Mesendoderm (in vitro differentiated cells): ENCODE results near the gene IL11RA.
A peak's percentile ranks its signal among the peaks of the same experiment; 100 is the strongest.

Experiments used
- DNase-seq: peaks from one replicate; pipeline ENCODE4 v3.0.0; 2013
- H2AK5ac ChIP-seq: 2 replicates; pipeline ENCODE4 v1.6.1; 2013; ENCODE audit warnings: low read length, inconsistent platforms
- H2BK120ac ChIP-seq: 2 replicates; pipeline ENCODE4 v1.6.1; 2013; ENCODE audit warnings: low read depth, mild to moderate bottlenecking, low read length, moderate library complexity, mixed read lengths
- H2BK15ac ChIP-seq: replicated peaks from 2 replicates; pipeline ENCODE4 v1.6.1; 2013; ENCODE audit warnings: low read depth, mild to moderate bottlenecking, moderate library complexity
- H2BK5ac ChIP-seq: 2 replicates; pipeline ENCODE4 v1.6.1; 2013; ENCODE audit warnings: low read length, inconsistent platforms
- H3K18ac ChIP-seq: 2 replicates; pipeline ENCODE4 v1.6.1; 2013; ENCODE audit warnings: mild to moderate bottlenecking, low read length, mixed read lengths
- H3K23ac ChIP-seq: one replicate; pipeline ENCODE4 v1.6.1; 2013; ENCODE audit warnings: low read length
- H3K27ac ChIP-seq: 2 replicates; pipeline ENCODE4 v1.5.1; 2013; ENCODE audit warnings: low read depth, mild to moderate bottlenecking, inconsistent platforms, low read length, moderate library complexity
- H3K27me3 ChIP-seq: 2 replicates; pipeline ENCODE4 v1.6.1; 2013; ENCODE audit warnings: low read length, control low read depth, mild to moderate bottlenecking, inconsistent platforms; ENCODE audit not compliant: insufficient read depth, poor library complexity
- H3K36me3 ChIP-seq: 2 replicates; pipeline ENCODE4 v1.6.1; 2013; ENCODE audit warnings: low read length, inconsistent platforms; ENCODE audit not compliant: control insufficient read depth, insufficient read depth
- H3K4ac ChIP-seq: one replicate; pipeline ENCODE4 v1.6.1; 2013; ENCODE audit warnings: low read depth, mild to moderate bottlenecking, low read length, moderate library complexity
- H3K4me1 ChIP-seq: 2 replicates; pipeline ENCODE4 v1.6.1; 2013; ENCODE audit warnings: low read depth, low read length, inconsistent platforms; ENCODE audit not compliant: control insufficient read depth
- H3K4me2 ChIP-seq: 2 replicates; pipeline ENCODE4 v1.6.1; 2013; ENCODE audit warnings: low read length
- H3K4me3 ChIP-seq: 2 replicates; pipeline ENCODE4 v1.5.1; 2013; ENCODE audit warnings: mild to moderate bottlenecking, low read length
- H3K56ac ChIP-seq: one replicate; pipeline ENCODE4 v1.6.1; 2013; ENCODE audit warnings: low read length
- H3K79me1 ChIP-seq: 2 replicates; pipeline ENCODE4 v1.6.1; 2013; ENCODE audit warnings: low read length, inconsistent platforms
- H3K79me2 ChIP-seq: 2 replicates; pipeline ENCODE4 v1.6.1; 2013; ENCODE audit warnings: mild to moderate bottlenecking, low read length; ENCODE audit not compliant: control insufficient read depth, insufficient read depth
- H3K9ac ChIP-seq: 2 replicates; pipeline ENCODE4 v1.6.1; 2013; ENCODE audit warnings: low read length, inconsistent platforms
- H4K5ac ChIP-seq: one replicate; pipeline ENCODE4 v1.6.1; 2013; ENCODE audit warnings: low read length
- H4K8ac ChIP-seq: one replicate; pipeline ENCODE4 v1.6.1; 2013; ENCODE audit warnings: low read depth, mild to moderate bottlenecking, control low read depth, low read length, moderate library complexity
- WGBS: extraction: QIAGEN DNeasy Blood & Tissue Kit; methylation state at CpG from one replicate; pipeline ENCODE4 v1.1.7; 2013; ENCODE audit warnings: low lambda C conversion rate, missing lambda C conversion rate; ENCODE audit not compliant: insufficient coverage; ENCODE audit errors: extremely low coverage; 5-methylcytosine and 5-hydroxymethylcytosine counted together

Gene IL11RA

DNA sequence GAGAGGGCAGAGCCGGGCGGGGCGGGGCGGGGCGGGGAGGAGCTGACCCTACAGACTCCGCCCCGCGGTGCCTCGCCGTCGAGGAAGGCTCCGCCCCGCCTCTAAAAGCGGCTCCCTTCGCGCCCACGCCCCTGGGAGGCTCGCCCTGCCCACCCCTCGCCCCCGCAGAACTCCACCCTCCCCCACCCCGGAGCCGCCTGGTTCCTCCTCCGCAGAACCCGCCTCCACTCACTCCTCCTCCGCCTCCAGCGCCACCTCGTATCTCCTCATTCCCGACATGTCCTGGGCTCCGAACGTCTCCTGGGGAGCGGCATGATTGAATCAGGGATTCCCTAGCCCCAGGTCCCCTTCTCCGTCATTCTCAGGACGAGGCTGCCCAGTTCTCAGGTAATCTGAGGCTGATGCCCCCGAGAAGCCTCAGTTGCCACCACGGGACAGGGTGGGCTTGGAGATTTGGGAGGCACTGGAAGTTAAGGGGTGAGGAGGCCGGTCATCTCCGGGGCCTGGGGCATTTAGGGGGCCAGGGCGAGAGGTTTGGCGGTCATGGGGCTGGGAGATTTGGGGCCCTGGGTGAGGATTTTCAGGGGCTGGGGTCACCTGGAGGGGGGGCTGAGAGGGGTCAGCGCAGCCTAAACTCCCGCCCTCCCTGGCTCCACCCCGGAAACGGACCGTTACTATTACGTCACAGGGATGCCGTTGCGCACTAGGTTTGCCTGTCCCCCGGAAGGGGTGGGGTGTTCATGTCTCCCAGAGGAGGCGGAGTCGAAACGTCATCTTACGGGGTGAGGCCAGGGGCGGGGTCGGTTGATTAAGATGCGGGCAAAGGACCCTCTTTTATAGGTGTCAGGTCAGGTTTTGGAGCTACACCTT lies 13.6 kb downstream of the IL11RA start:
- peak; percentile 97 for DNase-seq
- WGBS: no CpG with 5 or more reads among the region's 55 CpGs
- no peak overlapping the region for H2BK120ac ChIP-seq
- peak overlapping the region; percentile 78 for H3K56ac ChIP-seq
- H3K27me3 ChIP-seq: no peaks in the 10 kb centered on the region
- no peaks in the 10 kb centered on the region for H3K79me2 ChIP-seq
- H3K4me1 ChIP-seq: no peaks in the 10 kb centered on the region
- no peaks in the 10 kb centered on the region for H3K36me3 ChIP-seq
- peak overlapping the region; percentile 23 for H3K27ac ChIP-seq
- H3K4ac ChIP-seq: peak overlapping the region; percentile 92
- H4K5ac ChIP-seq: no peak overlapping the region
- H4K8ac ChIP-seq: no peak overlapping the region
- no peak overlapping the region for H2BK15ac ChIP-seq
- peak overlapping the region; percentile 66 for H3K9ac ChIP-seq
- H3K18ac ChIP-seq: peak overlapping the region; percentile 92
- H2BK5ac ChIP-seq: peak overlapping the region; percentile 15
- H3K4me2 ChIP-seq: peak overlapping the region; percentile 31
- H3K4me3 ChIP-seq: peak overlapping the region; percentile 47
- no peak overlapping the region for H2AK5ac ChIP-seq
- H3K79me1 ChIP-seq: peaks cover 1% of the 10 kb centered on the region
- H3K23ac ChIP-seq: no peak overlapping the region

GRCh38 chr9:34669809-34670562 lies 18.0 kb downstream of the IL11RA start:
- no peak overlapping the region for H3K56ac ChIP-seq
- H4K5ac ChIP-seq: no peak overlapping the region
- no peak overlapping the region for H2AK5ac ChIP-seq
- no peak overlapping the region for H2BK15ac ChIP-seq
- no peak overlapping the region for H3K9ac ChIP-seq
- no peak overlapping the region for H4K8ac ChIP-seq
- no peaks in the 10 kb centered on the region for H3K27me3 ChIP-seq
- H3K4ac ChIP-seq: no peak overlapping the region
- H3K23ac ChIP-seq: no peak overlapping the region
- no peaks in the 10 kb centered on the region for H3K79me2 ChIP-seq
- H3K79me1 ChIP-seq: peaks cover 1% of the 10 kb centered on the region
- no peak overlapping the region for H2BK120ac ChIP-seq
- no CpG with 5 or more reads among the region's 5 CpGs for WGBS
- DNase-seq: no peak
- H3K36me3 ChIP-seq: no peaks in the 10 kb centered on the region
- H3K18ac ChIP-seq: no peak overlapping the region
- H3K4me2 ChIP-seq: no peak overlapping the region
- H3K4me3 ChIP-seq: no peak overlapping the region
- H3K4me1 ChIP-seq: no peaks in the 10 kb centered on the region
- H2BK5ac ChIP-seq: no peak overlapping the region
- no peak overlapping the region for H3K27ac ChIP-seq

DNA sequence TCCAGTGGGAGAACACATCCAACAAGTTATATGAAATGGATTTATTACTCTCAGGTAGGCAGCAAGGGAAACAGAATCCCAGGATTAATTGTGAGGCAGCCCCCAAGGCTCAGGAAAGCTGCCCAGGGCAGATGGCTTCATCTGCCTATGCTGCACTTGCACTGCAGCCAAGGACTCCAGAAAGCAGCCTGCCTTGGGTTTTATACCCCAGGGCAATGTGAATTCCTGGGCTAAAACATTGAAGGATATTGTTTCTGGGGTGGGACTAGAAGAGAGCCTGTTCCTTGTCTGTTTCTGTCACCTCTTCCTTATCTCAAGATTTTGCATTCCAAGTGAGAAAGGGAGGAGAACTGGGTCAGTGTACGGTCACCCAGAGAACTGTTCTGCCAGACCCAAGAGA lies 19.3 kb downstream of the IL11RA start:
- no peak overlapping the region for H2BK15ac ChIP-seq
- no peaks in the 10 kb centered on the region for H3K79me2 ChIP-seq
- H4K5ac ChIP-seq: no peak overlapping the region
- H3K18ac ChIP-seq: no peak overlapping the region
- no peak overlapping the region for H3K4me2 ChIP-seq
- H3K4me1 ChIP-seq: no peaks in the 10 kb centered on the region
- no peaks in the 10 kb centered on the region for H3K79me1 ChIP-seq
- H2BK5ac ChIP-seq: no peak overlapping the region
- H3K4ac ChIP-seq: no peak overlapping the region
- H3K27ac ChIP-seq: no peak overlapping the region
- H2BK120ac ChIP-seq: no peak overlapping the region
- no peak overlapping the region for H2AK5ac ChIP-seq
- H3K4me3 ChIP-seq: no peak overlapping the region
- H3K9ac ChIP-seq: no peak overlapping the region
- no peak overlapping the region for H4K8ac ChIP-seq
- H3K23ac ChIP-seq: no peak overlapping the region
- no peaks in the 10 kb centered on the region for H3K27me3 ChIP-seq
- no peaks in the 10 kb centered on the region for H3K36me3 ChIP-seq
- DNase-seq: peak; percentile 9
- WGBS: no CpG with 5 or more reads among the region's 1 CpG
- no peak overlapping the region for H3K56ac ChIP-seq

- H3K4ac ChIP-seq: no peak overlapping the region
- H2BK120ac ChIP-seq: no peak overlapping the region
- no peak for DNase-seq
- H3K4me1 ChIP-seq: no peaks in the 10 kb centered on the region
- no peak overlapping the region for H4K8ac ChIP-seq
- no peak overlapping the region for H2BK15ac ChIP-seq
- no peaks in the 10 kb centered on the region for H3K36me3 ChIP-seq
- no peaks in the 10 kb centered on the region for H3K79me1 ChIP-seq
- H3K27ac ChIP-seq: no peak overlapping the region
- H3K18ac ChIP-seq: no peak overlapping the region
- 83% methylated on average over 2 of the region's 3 CpGs for WGBS
- H3K27me3 ChIP-seq: no peaks in the 10 kb centered on the region
- H3K9ac ChIP-seq: no peak overlapping the region
- H3K23ac ChIP-seq: no peak overlapping the region
- H2AK5ac ChIP-seq: no peak overlapping the region
- H3K4me3 ChIP-seq: no peak overlapping the region
- no peak overlapping the region for H3K4me2 ChIP-seq
- no peak overlapping the region for H4K5ac ChIP-seq
- no peak overlapping the region for H3K56ac ChIP-seq
- no peak overlapping the region for H2BK5ac ChIP-seq
- H3K79me2 ChIP-seq: no peaks in the 10 kb centered on the region
Measured at GRCh38 chr9:34674440-34674839, 22.5 kb downstream of the IL11RA start.

DNA sequence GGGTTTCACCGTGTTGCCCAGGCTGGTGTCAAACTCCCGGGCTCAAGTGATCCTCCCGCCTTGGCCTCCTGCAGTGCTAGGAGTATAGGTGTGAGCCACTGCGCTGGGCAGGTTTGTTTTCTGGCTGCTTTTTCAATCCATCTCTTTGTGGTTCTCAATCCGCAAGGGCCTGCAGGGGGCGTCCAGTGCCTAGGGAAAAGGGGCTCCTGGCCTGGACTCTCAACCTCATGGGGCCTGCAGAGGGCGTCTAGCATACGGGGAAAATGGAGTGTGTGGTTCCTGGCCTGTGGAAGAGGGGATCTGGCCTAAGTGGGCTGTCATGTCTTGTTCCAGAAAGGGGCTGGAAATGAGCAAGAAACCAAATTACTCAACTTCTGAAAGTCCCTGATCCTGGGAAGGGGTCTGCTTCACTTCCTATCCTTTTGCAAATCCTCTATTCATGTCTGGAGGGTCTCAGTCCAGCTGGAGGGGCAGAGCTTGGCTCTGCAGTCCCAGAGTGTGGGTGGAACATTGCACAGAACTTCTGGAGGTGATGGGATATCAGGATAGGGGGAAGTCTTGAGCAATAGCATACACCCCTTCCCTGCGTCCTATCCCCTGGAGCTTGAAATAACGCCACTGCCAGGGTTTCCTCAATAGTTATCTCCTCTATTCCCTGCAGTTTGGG lies 23.2 kb downstream of the IL11RA start:
- Histone ChIP-seq H3K18ac (no peak overlapping the region), H2BK120ac (no peak overlapping the region), H4K5ac (no peak overlapping the region), H3K27me3 (no peaks in the 10 kb centered on the region), H3K9ac (peak overlapping the region; percentile 26), H3K4ac (no peak overlapping the region), H3K27ac (no peak overlapping the region), H3K4me2 (no peak overlapping the region), H2BK15ac (no peak overlapping the region), H3K56ac (peak overlapping the region; percentile 44), H2BK5ac (no peak overlapping the region), H3K23ac (no peak overlapping the region), H3K4me3 (no peak overlapping the region), H3K36me3 (no peaks in the 10 kb centered on the region), H3K79me1 (no peaks in the 10 kb centered on the region), H3K4me1 (no peaks in the 10 kb centered on the region), H4K8ac (no peak overlapping the region), H3K79me2 (no peaks in the 10 kb centered on the region), H2AK5ac (no peak overlapping the region)
- WGBS: no CpG with 5 or more reads among the region's 10 CpGs
- peak; percentile 94 for DNase-seq
